Osteoblast (primary cell): Measurements from ENCODE around the gene OVAAL. TPM values are rescaled to one million over a fixed set of nuclear protein-coding genes. Genes with fewer than 3 reads are reported as not detected.

Experiments used
- DNase-seq: peaks from one replicate; pipeline ENCODE4 v3.0.0; 2011; ENCODE audit warnings: low spot score, mixed read lengths; ENCODE audit not compliant: insufficient read length; ENCODE audit errors: missing footprints
- H2AFZ ChIP-seq: 2 replicates; pipeline ENCODE4 v1.6.0; 2011; ENCODE audit warnings: mild to moderate bottlenecking, low read length
- H3K27ac ChIP-seq: 2 replicates; pipeline ENCODE4 v1.5.1; 2011; ENCODE audit warnings: mild to moderate bottlenecking, low read depth, low read length, moderate library complexity
- H3K27me3 ChIP-seq: 2 replicates; pipeline ENCODE4 v1.6.0; 2012; ENCODE audit warnings: mild to moderate bottlenecking, control low read depth, inconsistent platforms, low read length, moderate library complexity; ENCODE audit not compliant: insufficient read depth
- H3K36me3 ChIP-seq: 2 replicates; pipeline ENCODE4 v1.5.1; 2011; ENCODE audit warnings: mild to moderate bottlenecking, low read length, control low read depth, moderate library complexity; ENCODE audit not compliant: insufficient read depth
- H3K4me1 ChIP-seq: 2 replicates; pipeline ENCODE4 v1.5.1; 2011; ENCODE audit warnings: mild to moderate bottlenecking, low read length, control low read depth, moderate library complexity; ENCODE audit not compliant: insufficient read depth
- H3K4me2 ChIP-seq: 2 replicates; pipeline ENCODE4 v1.6.0; 2011; ENCODE audit warnings: mild to moderate bottlenecking, low read length; ENCODE audit not compliant: insufficient read depth
- H3K4me3 ChIP-seq: fragments of 200-600 bp; sonication (generic); 3 replicates; pipeline ENCODE4 v1.5.1; 2012; ENCODE audit warnings: mild to moderate bottlenecking, low read length, inconsistent platforms; ENCODE audit not compliant: insufficient read depth
- H3K79me2 ChIP-seq: 2 replicates; pipeline ENCODE4 v1.6.0; 2012; ENCODE audit warnings: mild to moderate bottlenecking, low read length, control low read depth, inconsistent platforms; ENCODE audit not compliant: insufficient read depth
- H3K9me3 ChIP-seq: 2 replicates; pipeline ENCODE4 v1.5.1; 2011; ENCODE audit warnings: low read depth, low read length, control low read depth
- H4K20me1 ChIP-seq: 2 replicates; pipeline ENCODE4 v1.6.0; 2012; ENCODE audit warnings: mild to moderate bottlenecking, low read length, control low read depth; ENCODE audit not compliant: insufficient read depth
- total RNA-seq: library from RNA; depleted of rRNA; stranded (reverse); fragments of >200 nt; gene quantifications from 2 replicates; pipeline ENCODE4 v1.2.3, GENCODE V29; 2012
- TF ChIP-seq, protein P1 (sequence below): IDR thresholded peaks from 2 replicates; pipeline ENCODE4 v1.5.1; 2011; ENCODE audit warnings: mild to moderate bottlenecking, low read depth, low read length, moderate library complexity; ENCODE audit errors: extremely low read depth

The OVAAL gene
- total RNA-seq, 1 donor: not detected

DNA sequence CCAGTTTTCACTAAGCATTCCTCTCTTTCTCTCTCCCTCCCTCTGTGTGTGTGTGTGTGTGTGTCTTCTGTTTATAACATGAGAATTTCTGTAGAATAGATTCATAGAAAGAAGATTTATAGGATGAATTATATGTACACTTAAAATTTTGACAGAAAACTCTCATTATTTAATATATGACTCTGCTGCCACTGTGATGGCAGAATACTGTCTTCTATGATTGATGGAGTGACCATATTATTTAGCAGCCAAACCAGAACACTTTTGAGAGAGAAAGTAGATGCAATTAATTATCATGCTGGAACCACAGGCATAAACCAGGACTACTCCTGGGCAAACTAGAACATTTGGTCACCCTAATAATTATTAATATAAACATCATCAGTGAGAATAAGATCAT lies 38.8 kb downstream of the OVAAL start:
- peaks cover 3% of the 10 kb centered on the region for H3K4me1 ChIP-seq
- H3K36me3 ChIP-seq: no peaks in the 10 kb centered on the region
- no peak overlapping the region for H3K4me2 ChIP-seq
- H3K79me2 ChIP-seq: no peaks in the 10 kb centered on the region
- H4K20me1 ChIP-seq: no peaks in the 10 kb centered on the region
- DNase-seq: no peak
- no peak overlapping the region for H3K4me3 ChIP-seq
- no peak overlapping the region for H2AFZ ChIP-seq
- H3K9me3 ChIP-seq: no peaks in the 10 kb centered on the region
- TF ChIP-seq, protein P1, sequence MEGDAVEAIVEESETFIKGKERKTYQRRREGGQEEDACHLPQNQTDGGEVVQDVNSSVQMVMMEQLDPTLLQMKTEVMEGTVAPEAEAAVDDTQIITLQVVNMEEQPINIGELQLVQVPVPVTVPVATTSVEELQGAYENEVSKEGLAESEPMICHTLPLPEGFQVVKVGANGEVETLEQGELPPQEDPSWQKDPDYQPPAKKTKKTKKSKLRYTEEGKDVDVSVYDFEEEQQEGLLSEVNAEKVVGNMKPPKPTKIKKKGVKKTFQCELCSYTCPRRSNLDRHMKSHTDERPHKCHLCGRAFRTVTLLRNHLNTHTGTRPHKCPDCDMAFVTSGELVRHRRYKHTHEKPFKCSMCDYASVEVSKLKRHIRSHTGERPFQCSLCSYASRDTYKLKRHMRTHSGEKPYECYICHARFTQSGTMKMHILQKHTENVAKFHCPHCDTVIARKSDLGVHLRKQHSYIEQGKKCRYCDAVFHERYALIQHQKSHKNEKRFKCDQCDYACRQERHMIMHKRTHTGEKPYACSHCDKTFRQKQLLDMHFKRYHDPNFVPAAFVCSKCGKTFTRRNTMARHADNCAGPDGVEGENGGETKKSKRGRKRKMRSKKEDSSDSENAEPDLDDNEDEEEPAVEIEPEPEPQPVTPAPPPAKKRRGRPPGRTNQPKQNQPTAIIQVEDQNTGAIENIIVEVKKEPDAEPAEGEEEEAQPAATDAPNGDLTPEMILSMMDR: no peak
- H3K27me3 ChIP-seq: peaks cover 3% of the 10 kb centered on the region
- no peak overlapping the region for H3K27ac ChIP-seq

DNA sequence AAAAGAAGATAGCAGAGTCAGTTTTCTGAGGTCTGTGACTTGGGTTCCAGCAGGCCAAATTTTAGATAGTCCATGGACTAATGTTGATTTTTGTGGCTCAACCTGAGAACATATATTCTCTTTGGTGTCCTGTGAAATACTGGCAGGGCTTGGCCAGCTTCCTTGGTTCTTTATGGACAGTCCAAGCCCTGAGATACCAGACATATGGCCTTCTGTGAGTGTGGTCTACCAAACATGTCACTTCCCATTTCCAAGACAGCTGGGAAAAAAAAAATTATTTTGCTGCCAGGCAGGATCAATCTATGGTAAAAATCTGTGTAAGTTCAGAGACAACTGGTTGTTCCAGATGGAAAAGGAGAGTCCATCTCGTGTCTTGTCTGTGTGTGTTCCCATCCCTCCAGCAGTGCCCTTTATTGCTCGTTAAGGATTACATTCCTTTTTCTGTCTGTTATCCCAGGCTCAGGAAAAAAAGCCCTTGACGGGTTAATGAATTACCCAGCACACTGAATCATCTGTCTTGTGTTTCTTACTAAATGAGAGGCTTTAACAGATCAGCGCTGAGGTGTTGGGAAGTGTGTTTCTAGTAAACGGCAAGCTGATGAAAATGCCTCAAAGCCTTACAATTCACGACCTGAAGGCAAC lies 39.7 kb downstream of the OVAAL start:
- no peak overlapping the region for H3K4me3 ChIP-seq
- peaks cover 3% of the 10 kb centered on the region for H3K4me1 ChIP-seq
- H4K20me1 ChIP-seq: no peaks in the 10 kb centered on the region
- no peak for DNase-seq
- H3K36me3 ChIP-seq: no peaks in the 10 kb centered on the region
- H2AFZ ChIP-seq: peak overlapping the region; percentile 11
- H3K4me2 ChIP-seq: no peak overlapping the region
- no peak overlapping the region for H3K27ac ChIP-seq
- peaks cover 3% of the 10 kb centered on the region for H3K27me3 ChIP-seq
- no peaks in the 10 kb centered on the region for H3K79me2 ChIP-seq
- no peaks in the 10 kb centered on the region for H3K9me3 ChIP-seq
- TF ChIP-seq, protein P1: no peak

DNA sequence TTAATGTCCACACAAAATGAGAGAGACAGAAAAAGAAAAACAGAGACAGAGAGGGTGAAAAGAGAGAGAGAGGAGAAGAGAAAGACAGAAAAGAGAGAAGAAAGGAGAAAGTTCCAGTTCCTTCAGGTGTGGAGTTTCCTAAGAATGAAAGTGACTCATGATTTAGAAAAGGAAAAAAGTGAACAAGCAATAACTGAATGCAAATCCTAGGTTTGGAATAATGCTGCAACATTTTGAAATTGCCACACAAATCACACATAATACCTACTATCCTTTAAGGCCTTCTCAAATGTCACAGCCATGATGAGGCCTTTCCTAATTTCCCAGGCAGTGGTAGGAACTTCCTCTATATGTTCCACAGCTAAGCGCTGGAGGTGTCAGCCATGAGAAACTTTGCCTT lies 41.6 kb downstream of the OVAAL start:
- TF ChIP-seq, protein P1: no peak
- Histone ChIP-seq H3K9me3 (no peaks in the 10 kb centered on the region), H3K4me2 (no peak overlapping the region), H4K20me1 (no peaks in the 10 kb centered on the region), H3K79me2 (no peaks in the 10 kb centered on the region), H3K4me3 (no peak overlapping the region), H3K36me3 (no peaks in the 10 kb centered on the region), H3K27me3 (peaks cover 1% of the 10 kb centered on the region), H2AFZ (no peak overlapping the region), H3K4me1 (peaks cover 3% of the 10 kb centered on the region), H3K27ac (no peak overlapping the region)
- DNase-seq: no peak

DNA sequence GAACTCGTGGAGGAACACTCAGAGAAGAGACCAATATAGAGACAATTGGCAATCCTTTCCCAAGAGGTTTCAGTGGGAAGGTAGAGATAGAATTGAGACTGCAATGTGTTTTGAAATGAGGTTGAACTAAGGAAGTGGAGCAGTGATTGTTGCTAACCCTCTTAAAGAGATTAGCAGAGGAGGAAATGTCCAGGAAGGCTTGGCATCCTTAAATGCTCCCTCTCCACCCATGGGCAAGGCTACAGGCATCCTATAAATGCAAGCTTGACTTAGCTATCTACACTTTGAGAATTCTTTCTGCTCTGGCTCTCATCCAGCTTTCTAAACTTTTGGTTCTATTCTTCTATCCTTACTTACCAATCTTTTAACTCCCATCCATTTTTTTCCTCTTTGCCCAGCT lies 42.7 kb downstream of the OVAAL start:
- no peaks in the 10 kb centered on the region for H3K9me3 ChIP-seq

More for the DNA sequence above, 42.7 kb downstream of the OVAAL start:
- no peak overlapping the region for H2AFZ ChIP-seq
- no peak overlapping the region for H3K27ac ChIP-seq
- H3K4me3 ChIP-seq: no peak overlapping the region
- no peaks in the 10 kb centered on the region for H3K27me3 ChIP-seq
- no peaks in the 10 kb centered on the region for H3K36me3 ChIP-seq
- no peaks in the 10 kb centered on the region for H4K20me1 ChIP-seq
- no peaks in the 10 kb centered on the region for H3K79me2 ChIP-seq
- no peak overlapping the region for H3K4me2 ChIP-seq
- H3K4me1 ChIP-seq: peaks cover 3% of the 10 kb centered on the region
- TF ChIP-seq, protein P1: no peak
- no peak for DNase-seq
